HEK293 (cell line): ENCODE measurements around the gene MT1F.

ENCODE experiments used
- CTCF ChIA-PET: fragments of 350-600 bp; formaldehyde crosslinking; extraction: SDS; loops from one replicate; lab custom pipeline; 2021; ENCODE audit warnings: antibody characterized with exemption; lab: Yijun Ruan, JAX
- POLR2A ChIA-PET: fragments of 300-600 bp; formaldehyde crosslinking; extraction: SDS; loops from one replicate; lab custom pipeline; 2020; ENCODE audit warnings: antibody characterized with exemption, inconsistent platforms; lab: Yijun Ruan, JAX
- H3K27ac ChIP-seq: fragments of 200-500 bp; sonication (Bioruptor generic); 2 replicates; pipeline ENCODE4 v1.5.1; 2014; ENCODE audit warnings: low read depth, low read length, control low read depth, inconsistent platforms; ENCODE audit errors: extremely low read depth
- H3K36me3 ChIP-seq, 2 experiments: fragments of 200-500 bp in 1 of 2; sonication (Bioruptor generic) in 1 of 2; 1 replicate in 1 of 2; 2 replicates in 1 of 2; pipeline ENCODE4 v1.5.1; 2014 to 2017; ENCODE audit warnings: inconsistent platforms in 2 of 2, low read length in 2 of 2; ENCODE audit not compliant: control insufficient read depth in 2 of 2, insufficient read depth in 1 of 2
- H3K4me1 ChIP-seq: fragments of 200-500 bp; sonication (Bioruptor generic); 2 replicates; pipeline ENCODE4 v1.5.1; 2014; ENCODE audit warnings: mild to moderate bottlenecking, low read length, inconsistent platforms; ENCODE audit not compliant: control insufficient read depth, insufficient read depth
- H3K4me3 ChIP-seq: 2 replicates; pipeline ENCODE4 v1.5.1; 2011; ENCODE audit warnings: low read depth, mild to moderate bottlenecking, control low read depth, low read length, moderate library complexity
- H3K9me3 ChIP-seq: fragments of 200-500 bp; sonication (Bioruptor generic); 2 replicates; pipeline ENCODE4 v1.5.1; 2014; ENCODE audit warnings: low read depth, low read length, inconsistent platforms; ENCODE audit not compliant: control insufficient read depth, insufficient read depth
- KLF9 ChIP-seq: fragments of 450-650 bp; formaldehyde crosslinking; IDR thresholded peaks from 2 replicates; pipeline ENCODE4 v1.5.1; 2016; ENCODE audit warnings: missing biosample characterization, missing genetic modification characterization, low read depth
- SP3 ChIP-seq: fragments of 450-650 bp; formaldehyde crosslinking; IDR thresholded peaks from 2 replicates; pipeline ENCODE4 v1.5.1; 2016; ENCODE audit warnings: missing biosample characterization, missing genetic modification characterization
- TRIM28 ChIP-seq: IDR thresholded peaks from 2 replicates; pipeline ENCODE4 v1.6.1; 2011; ENCODE audit warnings: low read length, control low read depth, borderline replicate concordance
- ZBTB48 ChIP-seq: fragments of 450-650 bp; formaldehyde crosslinking; IDR thresholded peaks from 2 replicates; pipeline ENCODE4 v1.5.1; 2016; ENCODE audit warnings: missing biosample characterization, missing genetic modification characterization
- ZEB2 ChIP-seq: fragments of 450-650 bp; formaldehyde crosslinking; IDR thresholded peaks from 2 replicates; pipeline ENCODE4 v1.5.1; 2016; ENCODE audit warnings: missing biosample characterization, missing genetic modification characterization
- ZFP41 ChIP-seq: fragments of 450-650 bp; formaldehyde crosslinking; IDR thresholded peaks from 2 replicates; pipeline ENCODE4 v1.5.1; 2016; ENCODE audit warnings: missing biosample characterization, missing genetic modification characterization, borderline replicate concordance
- ZFP69B ChIP-seq: fragments of 450-650 bp; formaldehyde crosslinking; IDR thresholded peaks from 2 replicates; pipeline ENCODE4 v1.5.1; 2016; ENCODE audit warnings: missing biosample characterization, missing genetic modification characterization
- ZNF10 ChIP-seq: fragments of 450-650 bp; formaldehyde crosslinking; IDR thresholded peaks from 2 replicates; pipeline ENCODE4 v1.5.1; 2017; ENCODE audit warnings: missing biosample characterization, missing genetic modification characterization
- ZNF133 ChIP-seq: fragments of 450-650 bp; formaldehyde crosslinking; IDR thresholded peaks from 2 replicates; pipeline ENCODE4 v1.5.1; 2016; ENCODE audit warnings: missing biosample characterization, missing genetic modification characterization
- ZNF175 ChIP-seq: fragments of 450-650 bp; formaldehyde crosslinking; IDR thresholded peaks from 2 replicates; pipeline ENCODE4 v1.5.1; 2016; ENCODE audit warnings: missing biosample characterization, missing genetic modification characterization
- ZNF2 ChIP-seq: fragments of 450-650 bp; formaldehyde crosslinking; IDR thresholded peaks from 2 replicates; pipeline ENCODE4 v1.5.1; 2016; ENCODE audit warnings: missing biosample characterization, missing genetic modification characterization
- ZNF248 ChIP-seq: fragments of 450-650 bp; formaldehyde crosslinking; IDR thresholded peaks from 2 replicates; pipeline ENCODE4 v1.5.1; 2017; ENCODE audit warnings: missing biosample characterization, missing genetic modification characterization
- ZNF311 ChIP-seq: fragments of 450-650 bp; formaldehyde crosslinking; IDR thresholded peaks from 2 replicates; pipeline ENCODE4 v1.5.1; 2017; ENCODE audit warnings: missing biosample characterization, missing genetic modification characterization, borderline replicate concordance
- ZNF341 ChIP-seq: fragments of 450-650 bp; formaldehyde crosslinking; IDR thresholded peaks from 2 replicates; pipeline ENCODE4; 2016; ENCODE audit warnings: low read depth, missing biosample characterization, missing genetic modification characterization
- ZNF366 ChIP-seq: fragments of 450-650 bp; formaldehyde crosslinking; conservative IDR thresholded peaks from 2 replicates; pipeline ENCODE4 v1.5.1; 2016; ENCODE audit warnings: missing biosample characterization, missing genetic modification characterization
- ZNF37A ChIP-seq: fragments of 450-650 bp; IDR thresholded peaks from 2 replicates; pipeline ENCODE4 v1.5.1; 2018; ENCODE audit warnings: missing biosample characterization, missing genetic modification characterization
- ZNF558 ChIP-seq: fragments of 450-650 bp; formaldehyde crosslinking; IDR thresholded peaks from 2 replicates; pipeline ENCODE4 v1.5.1; 2016; ENCODE audit warnings: missing biosample characterization, missing genetic modification characterization
- TF ChIP-seq, protein P1 (sequence below): fragments of 450-650 bp; formaldehyde crosslinking; IDR thresholded peaks from 2 replicates; pipeline ENCODE4 v1.5.1; 2016; ENCODE audit warnings: missing biosample characterization, missing genetic modification characterization, borderline replicate concordance
- TF ChIP-seq, protein P2 (sequence below): fragments of 450-650 bp; formaldehyde crosslinking; IDR thresholded peaks from 2 replicates; pipeline ENCODE4 v1.5.1; 2016; ENCODE audit warnings: missing biosample characterization, missing genetic modification characterization, low read depth

MT1F gene

DNA sequence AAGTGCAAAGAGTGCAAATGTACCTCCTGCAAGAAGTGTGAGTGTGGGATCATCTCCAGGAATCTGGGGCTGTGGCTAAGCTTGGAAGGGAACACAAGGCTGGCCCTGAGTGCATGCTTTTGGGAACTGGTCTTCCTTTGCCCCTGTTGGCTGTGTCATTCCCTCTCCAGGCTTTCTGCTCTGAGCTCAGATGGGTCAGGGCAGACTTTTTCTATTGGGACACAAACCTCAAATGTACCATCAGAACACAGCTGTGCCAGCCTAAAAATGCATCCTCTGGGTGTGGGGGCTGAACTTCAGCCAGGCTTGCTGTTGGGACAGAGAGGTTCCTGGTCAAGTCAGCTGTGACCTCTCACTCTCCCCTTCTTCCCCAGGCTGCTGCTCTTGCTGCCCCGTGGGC, 5.2 kb upstream of the MT1F start:
- Histone ChIP-seq H3K4me3 (no peak overlapping the region), H3K27ac (no peak overlapping the region)
- CTCF ChIA-PET = no interaction called here
- no peak for TF ChIP-seq ZBTB48 (tag by site-specific recombination)
- no peak for TF ChIP-seq ZNF133 (tag by site-specific recombination)
- no peak for TF ChIP-seq ZNF558 (tag by site-specific recombination)
- no peak for TF ChIP-seq ZFP41 (tag by site-specific recombination)
- TF ChIP-seq, all 188 proteins: peak for 0
- Histone ChIP-seq H3K9me3 (no peaks in the 10 kb centered on the region), H3K4me1 (no peaks in the 10 kb centered on the region; the same call in 1 of the 2 replicates), H3K36me3 (no peaks in the 10 kb centered on the region)
- POLR2A ChIA-PET = no interaction called here

DNA sequence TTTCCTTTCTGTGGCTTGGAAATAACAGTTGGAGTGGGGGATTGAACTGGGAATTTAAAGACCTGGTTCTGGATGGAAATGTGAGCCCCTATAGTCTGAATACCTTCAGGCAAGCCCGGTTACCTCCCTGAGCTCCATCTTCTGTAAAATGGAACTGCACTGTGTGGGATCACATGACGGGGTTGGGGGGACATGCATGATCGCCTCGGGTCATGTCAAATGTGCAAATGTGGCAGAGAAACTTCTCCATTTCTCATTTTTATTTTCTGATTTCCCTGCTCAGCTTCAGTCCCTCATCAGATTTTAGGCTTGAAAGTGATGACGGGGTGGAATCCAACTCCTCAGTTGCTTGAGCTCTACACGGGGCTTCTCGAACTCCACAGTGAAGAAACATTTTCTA, 4.5 kb upstream of the MT1F start:
- CTCF ChIA-PET = interaction anchor here (0.6 kb wide), 1 partner anchor 25 kb away, joined by 5 read pairs; no protein-coding TSS in a partner anchor
- Histone ChIP-seq H3K9me3 (no peaks in the 10 kb centered on the region), H3K27ac (no peak overlapping the region), H3K4me1 (no peaks in the 10 kb centered on the region; the same call in 1 of the 2 replicates), H3K36me3 (no peaks in the 10 kb centered on the region), H3K4me3 (no peak overlapping the region)
- TF ChIP-seq SP3 (tag by site-specific recombination) = no peak
- TF ChIP-seq ZNF311 (tag by site-specific recombination) = no peak
- TF ChIP-seq ZEB2 (tag by site-specific recombination) = no peak
- no peak for TF ChIP-seq KLF9
- TF ChIP-seq ZNF2 (tag by site-specific recombination) = no peak
- TF ChIP-seq ZFP69B (tag by site-specific recombination) = no peak
- TF ChIP-seq, protein P1, sequence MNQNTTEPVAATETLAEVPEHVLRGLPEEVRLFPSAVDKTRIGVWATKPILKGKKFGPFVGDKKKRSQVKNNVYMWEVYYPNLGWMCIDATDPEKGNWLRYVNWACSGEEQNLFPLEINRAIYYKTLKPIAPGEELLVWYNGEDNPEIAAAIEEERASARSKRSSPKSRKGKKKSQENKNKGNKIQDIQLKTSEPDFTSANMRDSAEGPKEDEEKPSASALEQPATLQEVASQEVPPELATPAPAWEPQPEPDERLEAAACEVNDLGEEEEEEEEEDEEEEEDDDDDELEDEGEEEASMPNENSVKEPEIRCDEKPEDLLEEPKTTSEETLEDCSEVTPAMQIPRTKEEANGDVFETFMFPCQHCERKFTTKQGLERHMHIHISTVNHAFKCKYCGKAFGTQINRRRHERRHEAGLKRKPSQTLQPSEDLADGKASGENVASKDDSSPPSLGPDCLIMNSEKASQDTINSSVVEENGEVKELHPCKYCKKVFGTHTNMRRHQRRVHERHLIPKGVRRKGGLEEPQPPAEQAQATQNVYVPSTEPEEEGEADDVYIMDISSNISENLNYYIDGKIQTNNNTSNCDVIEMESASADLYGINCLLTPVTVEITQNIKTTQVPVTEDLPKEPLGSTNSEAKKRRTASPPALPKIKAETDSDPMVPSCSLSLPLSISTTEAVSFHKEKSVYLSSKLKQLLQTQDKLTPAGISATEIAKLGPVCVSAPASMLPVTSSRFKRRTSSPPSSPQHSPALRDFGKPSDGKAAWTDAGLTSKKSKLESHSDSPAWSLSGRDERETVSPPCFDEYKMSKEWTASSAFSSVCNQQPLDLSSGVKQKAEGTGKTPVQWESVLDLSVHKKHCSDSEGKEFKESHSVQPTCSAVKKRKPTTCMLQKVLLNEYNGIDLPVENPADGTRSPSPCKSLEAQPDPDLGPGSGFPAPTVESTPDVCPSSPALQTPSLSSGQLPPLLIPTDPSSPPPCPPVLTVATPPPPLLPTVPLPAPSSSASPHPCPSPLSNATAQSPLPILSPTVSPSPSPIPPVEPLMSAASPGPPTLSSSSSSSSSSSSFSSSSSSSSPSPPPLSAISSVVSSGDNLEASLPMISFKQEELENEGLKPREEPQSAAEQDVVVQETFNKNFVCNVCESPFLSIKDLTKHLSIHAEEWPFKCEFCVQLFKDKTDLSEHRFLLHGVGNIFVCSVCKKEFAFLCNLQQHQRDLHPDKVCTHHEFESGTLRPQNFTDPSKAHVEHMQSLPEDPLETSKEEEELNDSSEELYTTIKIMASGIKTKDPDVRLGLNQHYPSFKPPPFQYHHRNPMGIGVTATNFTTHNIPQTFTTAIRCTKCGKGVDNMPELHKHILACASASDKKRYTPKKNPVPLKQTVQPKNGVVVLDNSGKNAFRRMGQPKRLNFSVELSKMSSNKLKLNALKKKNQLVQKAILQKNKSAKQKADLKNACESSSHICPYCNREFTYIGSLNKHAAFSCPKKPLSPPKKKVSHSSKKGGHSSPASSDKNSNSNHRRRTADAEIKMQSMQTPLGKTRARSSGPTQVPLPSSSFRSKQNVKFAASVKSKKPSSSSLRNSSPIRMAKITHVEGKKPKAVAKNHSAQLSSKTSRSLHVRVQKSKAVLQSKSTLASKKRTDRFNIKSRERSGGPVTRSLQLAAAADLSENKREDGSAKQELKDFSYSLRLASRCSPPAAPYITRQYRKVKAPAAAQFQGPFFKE = no peak
- TF ChIP-seq ZNF366 (tag by site-specific recombination) = no peak
- no peak for TF ChIP-seq ZNF175 (tag by site-specific recombination)
- no peak for TF ChIP-seq ZNF248
- no peak for TF ChIP-seq TRIM28
- TF ChIP-seq ZNF341 (tag by site-specific recombination) = no peak
- TF ChIP-seq ZNF10 (tag by site-specific recombination) = no peak
- TF ChIP-seq ZNF37A (tag by site-specific recombination) = no peak
- TF ChIP-seq, protein P2, sequence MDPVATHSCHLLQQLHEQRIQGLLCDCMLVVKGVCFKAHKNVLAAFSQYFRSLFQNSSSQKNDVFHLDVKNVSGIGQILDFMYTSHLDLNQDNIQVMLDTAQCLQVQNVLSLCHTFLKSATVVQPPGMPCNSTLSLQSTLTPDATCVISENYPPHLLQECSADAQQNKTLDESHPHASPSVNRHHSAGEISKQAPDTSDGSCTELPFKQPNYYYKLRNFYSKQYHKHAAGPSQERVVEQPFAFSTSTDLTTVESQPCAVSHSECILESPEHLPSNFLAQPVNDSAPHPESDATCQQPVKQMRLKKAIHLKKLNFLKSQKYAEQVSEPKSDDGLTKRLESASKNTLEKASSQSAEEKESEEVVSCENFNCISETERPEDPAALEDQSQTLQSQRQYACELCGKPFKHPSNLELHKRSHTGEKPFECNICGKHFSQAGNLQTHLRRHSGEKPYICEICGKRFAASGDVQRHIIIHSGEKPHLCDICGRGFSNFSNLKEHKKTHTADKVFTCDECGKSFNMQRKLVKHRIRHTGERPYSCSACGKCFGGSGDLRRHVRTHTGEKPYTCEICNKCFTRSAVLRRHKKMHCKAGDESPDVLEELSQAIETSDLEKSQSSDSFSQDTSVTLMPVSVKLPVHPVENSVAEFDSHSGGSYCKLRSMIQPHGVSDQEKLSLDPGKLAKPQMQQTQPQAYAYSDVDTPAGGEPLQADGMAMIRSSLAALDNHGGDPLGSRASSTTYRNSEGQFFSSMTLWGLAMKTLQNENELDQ (tag by site-specific recombination) = no peak
- POLR2A ChIA-PET = no interaction called here
